PFSK-1 (cell line): Measurements from ENCODE around the gene MACROD1.

Experiments used
- FOXP2 ChIP-seq: optimal IDR thresholded peaks from 2 replicates; pipeline ENCODE3; 2011; ENCODE audit warnings: borderline replicate concordance, control low read depth, inconsistent platforms; ENCODE audit not compliant: insufficient read depth; ENCODE audit errors: extremely low read length, extremely low read depth
- POLR2AphosphoS5 ChIP-seq: IDR thresholded peaks from 2 replicates; pipeline ENCODE4 v1.6.1; 2012; ENCODE audit warnings: low read depth, mild to moderate bottlenecking, control low read depth, low read length, moderate library complexity
- REST ChIP-seq, 2 experiments: IDR thresholded peaks; 2 replicates each; pipeline versions ENCODE4 v1.6.1 to v1.8.0; 2011 to 2012; ENCODE audit warnings: low read depth in 2 of 2, low read length in 2 of 2, control low read depth in 1 of 2, inconsistent platforms in 1 of 2, mild to moderate bottlenecking in 1 of 2, moderate library complexity in 1 of 2; ENCODE audit not compliant: insufficient read depth in 1 of 2
- SIN3A ChIP-seq: IDR thresholded peaks from 2 replicates; pipeline ENCODE4 v1.6.1; 2012; ENCODE audit warnings: mild to moderate bottlenecking, low read length, moderate library complexity, borderline replicate concordance; ENCODE audit not compliant: insufficient read depth
- TAF1 ChIP-seq: IDR thresholded peaks from 2 replicates; pipeline ENCODE4 v1.6.1; 2012; ENCODE audit warnings: low read length, control low read depth, borderline replicate concordance; ENCODE audit not compliant: insufficient read depth

The MACROD1 gene

GRCh38 chr11:64060861-64061444 is 105.0 kb downstream of the MACROD1 start:
- TF ChIP-seq POLR2AphosphoS5 (no peak), FOXP2 (no peak), TAF1 (no peak), SIN3A (no peak), REST (IDR thresholded peaks at IDR 0.05; ENCODE audit: insufficient read depth in 1 of 2, low read depth in 2 of 2, low read length in 2 of 2) (no peak)

- no peak for TF ChIP-seq POLR2AphosphoS5
- no peak for TF ChIP-seq REST (IDR thresholded peaks at IDR 0.05; ENCODE audit: insufficient read depth in 1 of 2, low read depth in 2 of 2, low read length in 2 of 2)
- TF ChIP-seq FOXP2: no peak
- no peak for TF ChIP-seq TAF1
- TF ChIP-seq SIN3A: no peak
These were observed 105.6 kb downstream of the MACROD1 start for GRCh38 chr11:64060263-64060860.

GRCh38 chr11:64059339-64060140 is 106.4 kb downstream of the MACROD1 start:
- TF ChIP-seq FOXP2: no peak
- TF ChIP-seq SIN3A: no peak
- TF ChIP-seq POLR2AphosphoS5: no peak
- no peak for TF ChIP-seq REST (IDR thresholded peaks at IDR 0.05; ENCODE audit: insufficient read depth in 1 of 2, low read depth in 2 of 2, low read length in 2 of 2)
- no peak for TF ChIP-seq TAF1

- TF ChIP-seq POLR2AphosphoS5: no peak
- no peak for TF ChIP-seq SIN3A
- TF ChIP-seq REST (IDR thresholded peaks at IDR 0.05; ENCODE audit: insufficient read depth in 1 of 2, low read depth in 2 of 2, low read length in 2 of 2): no peak
- TF ChIP-seq TAF1: no peak
- TF ChIP-seq FOXP2: no peak
These were observed 107.4 kb downstream of the MACROD1 start for GRCh38 chr11:64058494-64058893.
